Smooth muscle cell (in vitro differentiated cells): ENCODE measurements around the gene RFC5. TPM values are rescaled to one million over a fixed set of nuclear protein-coding genes. Genes with fewer than 3 reads are reported as not detected.

ENCODE experiments used
- DNase-seq: peaks from one replicate; lab custom pipeline; 2025; ENCODE audit not compliant: unreplicated experiment; lab: John Stamatoyannopoulos, UW
- H2AFZ ChIP-seq: fragments of 200-600 bp; sonication (generic); 2 replicates; pipeline ENCODE4 v1.6.0; 2016; ENCODE audit warnings: antibody characterized with exemption, low read depth, mild to moderate bottlenecking
- H3F3A ChIP-seq: fragments of 200-600 bp; sonication (generic); 2 replicates; pipeline ENCODE4 v1.6.0; 2017; ENCODE audit warnings: antibody characterized with exemption, low read depth
- H3K27ac ChIP-seq: fragments of 200-600 bp; sonication (generic); 2 replicates; pipeline ENCODE4 v1.5.1; 2016; ENCODE audit warnings: low read depth, mild to moderate bottlenecking
- H3K27me3 ChIP-seq: fragments of 200-600 bp; sonication (generic); 2 replicates; pipeline ENCODE4 v1.6.1; 2016; ENCODE audit warnings: low read depth, mild to moderate bottlenecking
- H3K36me3 ChIP-seq: fragments of 200-600 bp; sonication (generic); 2 replicates; pipeline ENCODE4 v1.5.1; 2016; ENCODE audit warnings: low read depth
- H3K4me1 ChIP-seq: fragments of 200-600 bp; sonication (generic); 2 replicates; pipeline ENCODE4 v1.5.1; 2016; ENCODE audit warnings: low read depth
- H3K4me2 ChIP-seq: fragments of 200-600 bp; sonication (generic); 2 replicates; pipeline ENCODE4 v1.6.0; 2016; ENCODE audit warnings: mild to moderate bottlenecking
- H3K4me3 ChIP-seq: fragments of 200-600 bp; sonication (generic); 2 replicates; pipeline ENCODE4 v1.5.1; 2016; ENCODE audit warnings: mild to moderate bottlenecking
- H3K79me2 ChIP-seq: fragments of 200-600 bp; sonication (generic); 2 replicates; pipeline ENCODE4 v1.6.0; 2016; ENCODE audit warnings: low read depth, mild to moderate bottlenecking
- H3K9ac ChIP-seq: fragments of 200-600 bp; sonication (generic); 2 replicates; pipeline ENCODE4 v1.6.0; 2016; ENCODE audit warnings: low read depth
- H3K9me3 ChIP-seq: fragments of 200-600 bp; sonication (generic); replicated peaks from 2 replicates; pipeline ENCODE4 v1.5.1; 2016; ENCODE audit warnings: low read depth
- H4K20me1 ChIP-seq: fragments of 200-600 bp; sonication (generic); 2 replicates; pipeline ENCODE4 v1.6.0; 2016; ENCODE audit warnings: low read depth
- WGBS: methylation state at CpG from one replicate; pipeline ENCODE4 v1.1.7; 2016; ENCODE audit warnings: low lambda C conversion rate; 5-methylcytosine and 5-hydroxymethylcytosine counted together
- polyA plus RNA-seq: library from polyadenylated mRNA; unstranded; fragments of >200 nt; fragmentation: Nextera tagmentation; extraction: Ambion mirVana; gene quantifications from 2 replicates; pipeline ENCODE4 v1.2.1, GENCODE V29; 2016
- total RNA-seq: library from RNA; depleted of rRNA; stranded (reverse); fragments of >200 nt; gene quantifications from 2 replicates; pipeline ENCODE4 v1.2.3, GENCODE V29; 2014
- TF ChIP-seq, protein P1 (sequence below): fragments of 200-600 bp; sonication (generic); IDR thresholded peaks from 2 replicates; pipeline ENCODE4 v1.5.1; 2017; ENCODE audit warnings: borderline replicate concordance, mild to moderate bottlenecking, antibody characterized with exemption; ENCODE audit not compliant: insufficient read depth, poor library complexity, severe bottlenecking

RFC5 gene
- total and polyA plus RNA-seq, 2 experiments from 2014 or later: 16.4 to 27.1 TPM

DNA sequence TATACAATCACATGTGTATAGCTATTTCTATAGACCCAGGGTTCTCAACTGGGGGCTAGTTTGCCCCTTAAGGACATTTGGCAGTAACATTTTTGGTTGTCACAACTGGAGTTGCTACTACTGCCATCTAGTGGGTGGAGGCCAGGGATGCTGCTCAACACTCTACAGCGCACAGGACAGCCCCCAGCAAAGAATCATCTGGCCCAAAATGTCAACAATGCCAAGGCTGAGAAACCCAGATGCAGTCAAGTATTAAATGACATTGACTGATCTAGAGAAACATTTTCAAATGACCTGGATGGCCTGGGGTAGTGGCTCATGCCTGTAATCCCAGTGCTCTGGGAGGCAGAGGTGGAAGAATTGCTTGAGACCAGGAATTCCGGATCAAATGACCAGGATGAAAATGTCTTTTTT is 38.6 kb downstream of the RFC5 start:
- no peaks in the 10 kb centered on the region for H3K9me3 ChIP-seq
- peaks cover 82% of the 10 kb centered on the region for H3K79me2 ChIP-seq
- H3K4me2 ChIP-seq: no peak overlapping the region
- H3K4me3 ChIP-seq: no peak overlapping the region
- WGBS: 75% methylated on average over 2 of the region's 2 CpGs
- H3K9ac ChIP-seq: no peak overlapping the region
- H3K27ac ChIP-seq: no peak overlapping the region
- peaks cover 11% of the 10 kb centered on the region for H3K4me1 ChIP-seq
- TF ChIP-seq, protein P1, sequence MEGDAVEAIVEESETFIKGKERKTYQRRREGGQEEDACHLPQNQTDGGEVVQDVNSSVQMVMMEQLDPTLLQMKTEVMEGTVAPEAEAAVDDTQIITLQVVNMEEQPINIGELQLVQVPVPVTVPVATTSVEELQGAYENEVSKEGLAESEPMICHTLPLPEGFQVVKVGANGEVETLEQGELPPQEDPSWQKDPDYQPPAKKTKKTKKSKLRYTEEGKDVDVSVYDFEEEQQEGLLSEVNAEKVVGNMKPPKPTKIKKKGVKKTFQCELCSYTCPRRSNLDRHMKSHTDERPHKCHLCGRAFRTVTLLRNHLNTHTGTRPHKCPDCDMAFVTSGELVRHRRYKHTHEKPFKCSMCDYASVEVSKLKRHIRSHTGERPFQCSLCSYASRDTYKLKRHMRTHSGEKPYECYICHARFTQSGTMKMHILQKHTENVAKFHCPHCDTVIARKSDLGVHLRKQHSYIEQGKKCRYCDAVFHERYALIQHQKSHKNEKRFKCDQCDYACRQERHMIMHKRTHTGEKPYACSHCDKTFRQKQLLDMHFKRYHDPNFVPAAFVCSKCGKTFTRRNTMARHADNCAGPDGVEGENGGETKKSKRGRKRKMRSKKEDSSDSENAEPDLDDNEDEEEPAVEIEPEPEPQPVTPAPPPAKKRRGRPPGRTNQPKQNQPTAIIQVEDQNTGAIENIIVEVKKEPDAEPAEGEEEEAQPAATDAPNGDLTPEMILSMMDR: peak; percentile 54
- H4K20me1 ChIP-seq: peaks cover 41% of the 10 kb centered on the region
- no peaks in the 10 kb centered on the region for H3K27me3 ChIP-seq
- no peak for DNase-seq
- no peak overlapping the region for H2AFZ ChIP-seq
- H3F3A ChIP-seq: peaks cover 13% of the 10 kb centered on the region
- H3K36me3 ChIP-seq: no peaks in the 10 kb centered on the region

DNA sequence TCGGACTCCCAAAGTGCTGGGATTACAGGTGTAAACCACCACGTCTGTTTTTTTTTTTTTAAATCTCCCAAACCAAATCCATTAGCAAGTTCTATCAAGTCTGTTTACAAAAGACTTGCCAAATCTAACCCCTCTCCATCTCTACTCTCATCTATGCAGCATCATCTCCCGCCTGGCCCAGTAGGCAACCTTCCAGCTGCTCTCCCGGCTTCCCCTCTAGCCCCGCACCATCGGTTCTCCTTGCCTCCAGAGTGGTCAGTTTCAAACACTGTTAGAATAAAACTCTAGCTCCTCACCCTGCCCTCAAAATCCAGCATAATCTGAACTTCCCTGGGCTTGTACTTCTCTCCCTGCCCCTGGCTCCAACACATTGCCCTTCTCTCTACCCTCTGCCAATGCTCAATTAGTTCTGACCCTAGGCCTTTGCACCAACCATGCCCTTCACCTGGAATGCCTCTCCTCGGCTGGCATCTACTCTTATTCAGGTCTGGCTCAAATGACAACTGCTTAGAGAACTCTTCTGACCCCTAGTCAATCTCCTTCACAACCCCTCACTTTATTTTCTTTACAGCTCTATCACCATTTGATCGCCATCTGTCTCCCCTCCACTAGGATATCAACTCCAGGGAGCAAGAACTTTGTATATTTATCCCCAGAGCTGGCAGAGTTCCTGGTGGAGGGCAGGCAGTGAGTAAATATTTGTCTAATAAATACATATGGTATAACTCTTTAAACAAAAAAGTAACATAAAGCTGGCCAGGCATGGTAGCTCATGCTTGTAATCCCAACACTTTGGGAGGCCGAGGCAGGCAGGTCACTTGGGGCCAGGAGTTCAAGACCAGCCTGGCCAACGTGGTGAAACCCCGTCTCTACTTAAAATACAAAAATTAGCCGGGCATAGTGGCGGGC is 39.6 kb downstream of the RFC5 start:
- Histone ChIP-seq H3K4me3 (no peak overlapping the region), H3K4me1 (peaks cover 12% of the 10 kb centered on the region), H3F3A (peaks cover 18% of the 10 kb centered on the region), H3K9me3 (no peaks in the 10 kb centered on the region), H2AFZ (no peak overlapping the region), H3K9ac (no peak overlapping the region), H3K36me3 (no peaks in the 10 kb centered on the region), H3K4me2 (no peak overlapping the region), H4K20me1 (peaks cover 31% of the 10 kb centered on the region), H3K27ac (no peak overlapping the region), H3K27me3 (no peaks in the 10 kb centered on the region), H3K79me2 (peaks cover 73% of the 10 kb centered on the region)
- 95% methylated on average over 13 of the region's 13 CpGs for WGBS
- TF ChIP-seq, protein P1: no peak
- DNase-seq: no peak

DNA sequence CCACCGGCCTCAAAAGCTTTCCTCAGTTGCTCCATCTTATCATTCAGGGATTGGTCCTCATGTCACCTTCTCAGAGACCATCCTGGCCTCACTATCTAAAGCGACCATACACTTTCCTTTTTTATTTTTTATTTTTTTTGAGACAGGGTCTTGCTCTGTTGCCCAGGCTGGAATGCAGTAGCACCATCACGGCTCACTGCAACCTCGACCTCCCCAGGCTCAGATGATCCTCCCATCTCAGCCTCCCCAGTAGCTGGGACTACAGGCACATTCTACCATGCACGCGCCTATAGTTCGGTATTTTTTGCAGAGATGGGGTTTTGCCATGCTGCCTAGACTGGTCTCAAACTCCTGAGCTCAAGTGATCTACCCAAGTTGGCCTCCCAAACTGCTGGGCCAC is 41.7 kb downstream of the RFC5 start:
- Histone ChIP-seq H3K4me1 (peaks cover 17% of the 10 kb centered on the region), H3K36me3 (no peaks in the 10 kb centered on the region), H3F3A (peaks cover 13% of the 10 kb centered on the region), H3K9ac (no peak overlapping the region), H3K79me2 (peaks cover 66% of the 10 kb centered on the region), H2AFZ (no peak overlapping the region), H3K4me3 (no peak overlapping the region), H4K20me1 (peaks cover 11% of the 10 kb centered on the region), H3K4me2 (no peak overlapping the region), H3K9me3 (no peaks in the 10 kb centered on the region), H3K27ac (no peak overlapping the region), H3K27me3 (no peaks in the 10 kb centered on the region)
- WGBS: 97% methylated on average over 7 of the region's 7 CpGs
- no peak for DNase-seq
- TF ChIP-seq, protein P1: no peak
